Calu3 (cell line): Measurements from ENCODE around the gene ULK4. TPM values are rescaled to one million over a fixed set of nuclear protein-coding genes. Genes with fewer than 3 reads are reported as not detected.

ENCODE experiments used
- BruUV-seq: library from RNA; stranded (reverse); fragments of 400-500 nt; replicated peaks from 2 replicates; lab custom pipeline; 2021; lab: Mats Ljungman, UMichigan
- CTCF ChIA-PET: fragments of 300-600 bp; sonication (Branson Sonifier 250); formaldehyde crosslinking; loops from one replicate; lab custom pipeline; 2022; ENCODE audit warnings: antibody characterized with exemption; lab: Charles Lee
- DNase-seq: peaks from one replicate; pipeline ENCODE4 v3.0.0; 2022
- H3K27ac Mint-ChIP-seq: one replicate; pipeline ENCODE4 v1.8.0; 2022; ENCODE audit warnings: mixed read lengths; ENCODE audit not compliant: unreplicated experiment
- H3K27me3 Mint-ChIP-seq: one replicate; pipeline ENCODE4 v1.8.0; 2022; ENCODE audit warnings: mixed read lengths; ENCODE audit not compliant: unreplicated experiment
- H3K36me3 Mint-ChIP-seq: one replicate; pipeline ENCODE4 v1.8.0; 2022; ENCODE audit warnings: mild to moderate bottlenecking, moderate library complexity, mixed read lengths; ENCODE audit not compliant: insufficient read depth, unreplicated experiment
- H3K4me1 Mint-ChIP-seq: one replicate; pipeline ENCODE4 v1.8.0; 2022; ENCODE audit warnings: mild to moderate bottlenecking, low read depth, mixed read lengths; ENCODE audit not compliant: unreplicated experiment
- H3K4me3 Mint-ChIP-seq: one replicate; pipeline ENCODE4 v1.8.0; 2022; ENCODE audit warnings: mild to moderate bottlenecking, low read depth, moderate library complexity, mixed read lengths; ENCODE audit not compliant: unreplicated experiment
- H3K9me3 Mint-ChIP-seq: one replicate; pipeline ENCODE4 v1.8.0; 2022; ENCODE audit warnings: low read depth, mixed read lengths; ENCODE audit not compliant: unreplicated experiment
- CTCF ChIP-seq: fragments of 200-600 bp; IDR thresholded peaks from one replicate; pipeline ENCODE4 v1.8.0; 2022; ENCODE audit warnings: antibody characterized with exemption; ENCODE audit not compliant: unreplicated experiment
- intact Hi-C: fragments of 100-400 bp; cut with micrococcal nuclease; formaldehyde crosslinking; loops from one replicate; pipeline ENCODE4 v1.10.0; 2022; ENCODE audit not compliant: unreplicated experiment
- total RNA-seq: library from RNA; stranded (reverse); gene quantifications from 2 replicates; pipeline ENCODE4 v1.2.3, GENCODE V29; 2022

The ULK4 gene
- total RNA-seq, 1 experiment from 2014 or later, result 8.7 TPM

- intact Hi-C loops, result loop anchor here (5.0 kb wide), 4 partner anchors 87 to 622 kb away; no protein-coding TSS in a partner anchor
- no peak for DNase-seq
- peaks cover 5% of the 10 kb centered on the region for H3K9me3 Mint-ChIP-seq
- peaks cover 47% of the 10 kb centered on the region for H3K4me1 Mint-ChIP-seq
- no peak overlapping the region for H3K27ac Mint-ChIP-seq
- no peaks in the 10 kb centered on the region for H3K27me3 Mint-ChIP-seq
- BruUV-seq, result no TSS peak
- H3K4me3 Mint-ChIP-seq, result no peak overlapping the region
- no peak for TF ChIP-seq CTCF
- CTCF ChIA-PET, result no interaction called here
- H3K36me3 Mint-ChIP-seq, result peaks cover 21% of the 10 kb centered on the region
Observed at GRCh38 chr3:41204369-41204768, 757.5 kb downstream of the ULK4 start.

GRCh38 chr3:41202834-41203345 lies 759.0 kb downstream of the ULK4 start:
- intact Hi-C loops, result loop anchor here (5.0 kb wide), 4 partner anchors 86 to 621 kb away; no protein-coding TSS in a partner anchor
- DNase-seq, result peak; percentile 13
- no peak overlapping the region for H3K27ac Mint-ChIP-seq
- peak overlapping the region; percentile 88 for H3K4me3 Mint-ChIP-seq
- TF ChIP-seq CTCF, result no peak
- H3K4me1 Mint-ChIP-seq, result peaks cover 32% of the 10 kb centered on the region
- no peaks in the 10 kb centered on the region for H3K9me3 Mint-ChIP-seq
- no peaks in the 10 kb centered on the region for H3K27me3 Mint-ChIP-seq
- peaks cover 32% of the 10 kb centered on the region for H3K36me3 Mint-ChIP-seq
- CTCF ChIA-PET, result interaction anchor here (0.7 kb wide), 2 partner anchors 20 to 606 kb away, joined by 5 to 7 read pairs; no protein-coding TSS in a partner anchor
- BruUV-seq, result no TSS peak

- intact Hi-C loops, result loop anchor here (5.0 kb wide), 4 partner anchors 85 to 620 kb away; no protein-coding TSS in a partner anchor
- CTCF ChIA-PET, result interaction anchor here (0.7 kb wide), 2 partner anchors 20 to 605 kb away, joined by 5 to 7 read pairs; no protein-coding TSS in a partner anchor
- no peaks in the 10 kb centered on the region for H3K9me3 Mint-ChIP-seq
- H3K4me1 Mint-ChIP-seq, result peaks cover 26% of the 10 kb centered on the region
- no peaks in the 10 kb centered on the region for H3K27me3 Mint-ChIP-seq
- DNase-seq, result no peak
- no TSS peak for BruUV-seq
- peak overlapping the region; percentile 85 for H3K27ac Mint-ChIP-seq
- H3K36me3 Mint-ChIP-seq, result peaks cover 32% of the 10 kb centered on the region
- H3K4me3 Mint-ChIP-seq, result peak overlapping the region; percentile 88
- no peak for TF ChIP-seq CTCF
Observed at GRCh38 chr3:41202075-41202833, 759.6 kb downstream of the ULK4 start.

GRCh38 chr3:41200669-41201021 lies 761.3 kb downstream of the ULK4 start:
- CTCF ChIA-PET, result interaction anchor here (0.6 kb wide), 1 partner anchor 476 kb away, joined by 3 read pairs; no protein-coding TSS in a partner anchor

More at GRCh38 chr3:41200669-41201021, 761.3 kb downstream of the ULK4 start:
- Mint-ChIP-seq H3K27ac (peak overlapping the region; percentile 85), H3K36me3 (peaks cover 32% of the 10 kb centered on the region), H3K4me3 (peak overlapping the region; percentile 88), H3K9me3 (no peaks in the 10 kb centered on the region), H3K4me1 (peaks cover 21% of the 10 kb centered on the region), H3K27me3 (no peaks in the 10 kb centered on the region)
- no peak for TF ChIP-seq CTCF
- peak; percentile 7 for DNase-seq
- BruUV-seq, result no TSS peak
- intact Hi-C loops, result loop anchor here (5.0 kb wide), 4 partner anchors 83 to 618 kb away; no protein-coding TSS in a partner anchor
